HG02970 (cell line): ENCODE results near the gene SRRD.
"Not testable (repeated sequence)": the region's sequence is repeated elsewhere in the genome, so short reads cannot be mapped to it uniquely, and the experiment has no call there.

Experiments used
- ATAC-seq: cut with Tn5 transposase; IDR thresholded peaks from one replicate; pipeline ENCODE4 v1.9.1; 2021; ENCODE audit warnings: mild to moderate bottlenecking, moderate library complexity, moderate number of reproducible peaks; ENCODE audit not compliant: unreplicated experiment, low FRiP score

The SRRD gene

GRCh38 chr22:26514419-26515161 lies 30.9 kb downstream of the SRRD start:
- ATAC-seq: no peak

GRCh38 chr22:26515931-26516330 lies 32.3 kb downstream of the SRRD start:
- no peak for ATAC-seq

DNA sequence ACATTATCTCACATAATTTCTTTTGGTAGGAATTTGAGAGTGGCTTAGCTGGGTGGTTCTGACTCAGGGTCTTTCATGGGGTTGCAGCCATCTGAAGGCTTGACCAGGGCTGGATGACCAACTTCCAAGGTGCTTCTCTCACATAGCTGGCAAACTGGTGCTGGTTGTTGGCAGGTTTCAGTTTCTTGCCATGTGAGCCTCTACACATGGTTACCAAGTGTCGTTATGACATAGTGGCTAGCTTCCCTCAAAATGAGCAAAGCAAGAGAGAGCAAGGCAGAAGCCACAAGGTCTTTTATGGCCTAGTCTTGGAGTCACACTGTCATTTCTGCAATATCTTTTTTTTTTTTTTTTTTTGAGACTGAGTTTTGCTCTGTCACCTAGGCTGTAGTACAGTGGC lies 32.8 kb downstream of the SRRD start:
- no peak for ATAC-seq

- ATAC-seq: no peak
Observed at GRCh38 chr22:26517429-26517828, 33.8 kb downstream of the SRRD start.

- no peak for ATAC-seq
Observed at GRCh38 chr22:26522012-26522411, 38.3 kb downstream of the SRRD start.

GRCh38 chr22:26522592-26522991 lies 38.9 kb downstream of the SRRD start:
- ATAC-seq: no peak

DNA sequence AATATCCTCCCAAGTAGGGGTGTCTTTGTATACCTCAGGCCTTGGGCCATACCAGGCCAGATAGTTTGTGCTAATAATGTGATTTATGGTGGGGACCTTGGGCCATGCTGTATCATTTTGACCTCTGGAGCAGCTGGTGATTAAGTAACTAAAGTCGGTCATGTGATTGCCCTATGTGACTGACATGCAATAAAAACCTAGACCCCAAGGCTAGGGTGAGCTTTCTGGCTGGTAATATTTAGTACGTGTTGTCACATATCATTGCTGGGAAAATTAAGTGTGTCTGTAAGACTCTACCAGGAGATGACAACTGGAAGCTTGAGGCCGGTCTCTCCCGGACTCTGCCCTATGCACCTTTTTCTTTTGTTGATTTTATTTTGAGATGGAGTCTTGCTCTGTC lies 41.2 kb downstream of the SRRD start:
- ATAC-seq: no peak

GRCh38 chr22:26525946-26526564 lies 42.4 kb downstream of the SRRD start:
- no peak for ATAC-seq

DNA sequence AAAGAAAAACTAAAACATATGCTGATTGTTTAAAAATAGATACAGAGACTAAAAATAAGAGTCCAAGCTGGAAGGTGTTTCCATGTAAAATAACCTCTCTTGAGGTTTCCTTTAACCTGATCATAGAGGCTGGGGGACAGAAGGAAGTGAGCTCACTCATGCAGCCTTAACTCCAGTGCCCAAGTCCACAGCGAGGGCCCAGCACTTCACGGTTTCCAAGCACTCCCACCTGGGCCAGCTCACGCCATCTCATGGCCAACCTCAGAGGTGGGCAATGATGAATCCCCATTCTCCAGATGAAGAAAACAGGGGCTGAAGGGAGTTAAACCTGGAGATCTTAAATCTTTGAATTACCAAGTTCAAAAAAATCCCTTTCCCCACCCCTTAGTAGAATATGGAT lies 43.5 kb downstream of the SRRD start:
- no peak for ATAC-seq

GRCh38 chr22:26527574-26528465 lies 44.1 kb downstream of the SRRD start:
- no peak for ATAC-seq

- ATAC-seq: not testable (repeated sequence)
Observed at GRCh38 chr22:26528518-26528917, 44.8 kb downstream of the SRRD start.

- ATAC-seq: no peak
Observed at GRCh38 chr22:26529345-26529744, 45.7 kb downstream of the SRRD start.

DNA sequence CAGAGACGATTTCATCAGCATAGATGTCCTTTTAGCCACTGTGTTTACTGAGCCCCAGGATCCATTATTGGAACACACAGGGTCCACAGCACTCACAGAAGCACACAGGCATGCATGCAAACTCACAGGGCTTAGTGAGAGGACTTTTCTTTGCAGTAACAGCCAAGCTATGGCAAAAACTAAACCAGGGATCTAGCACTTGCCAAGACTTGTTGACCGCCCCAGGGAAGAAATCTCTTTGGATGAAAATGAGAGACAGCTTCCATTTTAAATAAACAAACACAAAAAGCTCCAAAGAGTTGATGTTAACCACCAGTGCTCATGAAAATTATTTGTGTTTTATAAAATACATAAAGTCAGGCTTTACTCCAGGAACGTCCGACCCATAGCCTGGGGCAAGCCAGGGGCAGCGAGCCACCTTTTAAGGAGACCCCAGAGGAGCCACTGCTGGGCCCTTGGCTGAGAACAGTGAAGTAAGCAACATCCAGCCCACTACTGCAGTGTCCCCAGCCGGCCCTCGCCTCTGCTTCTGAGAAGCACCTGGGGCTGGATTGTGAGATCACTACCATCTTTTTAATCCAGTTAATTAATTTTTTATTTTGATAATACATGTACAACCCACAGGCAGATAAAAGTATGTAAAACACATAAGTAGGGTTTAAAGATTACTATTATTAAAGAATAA lies 50.6 kb downstream of the SRRD start:
- no peak for ATAC-seq

GRCh38 chr22:26534874-26535602 lies 51.4 kb downstream of the SRRD start:
- ATAC-seq: no peak

GRCh38 chr22:26535603-26535908 lies 51.9 kb downstream of the SRRD start:
- ATAC-seq: no peak

DNA sequence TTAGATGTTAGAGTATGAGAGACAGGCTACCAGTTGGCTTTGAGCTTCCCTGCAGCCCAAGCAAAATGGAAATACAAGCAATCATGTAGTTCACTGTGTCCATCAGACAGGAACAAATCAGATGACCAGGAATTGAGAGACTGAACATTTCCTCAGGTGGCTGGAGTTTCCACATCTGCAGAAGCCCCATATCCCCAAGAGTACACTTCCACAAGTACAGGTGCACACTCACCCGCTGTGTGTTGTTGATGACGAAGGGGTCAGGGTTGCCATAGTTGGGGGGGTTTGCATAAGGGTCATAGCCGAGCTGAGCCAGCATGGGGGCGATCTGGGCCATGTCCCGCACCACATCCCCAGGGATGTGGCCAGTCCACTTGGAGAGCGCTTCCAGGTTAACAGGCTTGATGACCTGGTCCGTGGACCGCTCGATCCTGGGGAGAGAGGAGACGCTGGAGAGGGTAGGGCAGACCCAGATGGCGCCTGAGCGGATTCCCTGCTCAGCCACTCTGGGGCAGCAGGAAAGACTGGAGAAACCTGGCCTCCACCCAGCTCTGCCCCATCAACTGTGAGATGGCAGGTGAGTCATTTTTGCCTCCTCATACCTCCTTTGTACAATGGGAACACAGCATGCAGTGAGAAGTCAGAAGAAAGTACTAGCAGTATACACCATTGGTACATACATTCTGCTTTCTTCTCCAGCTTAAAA lies 52.5 kb downstream of the SRRD start:
- ATAC-seq: no peak

GRCh38 chr22:26536762-26537134 lies 53.1 kb downstream of the SRRD start:
- no peak for ATAC-seq

GRCh38 chr22:26540119-26540518 lies 56.4 kb downstream of the SRRD start:
- no peak for ATAC-seq

GRCh38 chr22:26541167-26541819 lies 57.6 kb downstream of the SRRD start:
- ATAC-seq: no peak
